ENCODE measurements around the gene HOXA5. TPM values are rescaled to one million over a fixed set of nuclear protein-coding genes. Genes with fewer than 3 reads are reported as not detected.

Gene HOXA5
- 19.1 TPM for polyA plus RNA-seq (ENCODE audit: insufficient read length)

DNA sequence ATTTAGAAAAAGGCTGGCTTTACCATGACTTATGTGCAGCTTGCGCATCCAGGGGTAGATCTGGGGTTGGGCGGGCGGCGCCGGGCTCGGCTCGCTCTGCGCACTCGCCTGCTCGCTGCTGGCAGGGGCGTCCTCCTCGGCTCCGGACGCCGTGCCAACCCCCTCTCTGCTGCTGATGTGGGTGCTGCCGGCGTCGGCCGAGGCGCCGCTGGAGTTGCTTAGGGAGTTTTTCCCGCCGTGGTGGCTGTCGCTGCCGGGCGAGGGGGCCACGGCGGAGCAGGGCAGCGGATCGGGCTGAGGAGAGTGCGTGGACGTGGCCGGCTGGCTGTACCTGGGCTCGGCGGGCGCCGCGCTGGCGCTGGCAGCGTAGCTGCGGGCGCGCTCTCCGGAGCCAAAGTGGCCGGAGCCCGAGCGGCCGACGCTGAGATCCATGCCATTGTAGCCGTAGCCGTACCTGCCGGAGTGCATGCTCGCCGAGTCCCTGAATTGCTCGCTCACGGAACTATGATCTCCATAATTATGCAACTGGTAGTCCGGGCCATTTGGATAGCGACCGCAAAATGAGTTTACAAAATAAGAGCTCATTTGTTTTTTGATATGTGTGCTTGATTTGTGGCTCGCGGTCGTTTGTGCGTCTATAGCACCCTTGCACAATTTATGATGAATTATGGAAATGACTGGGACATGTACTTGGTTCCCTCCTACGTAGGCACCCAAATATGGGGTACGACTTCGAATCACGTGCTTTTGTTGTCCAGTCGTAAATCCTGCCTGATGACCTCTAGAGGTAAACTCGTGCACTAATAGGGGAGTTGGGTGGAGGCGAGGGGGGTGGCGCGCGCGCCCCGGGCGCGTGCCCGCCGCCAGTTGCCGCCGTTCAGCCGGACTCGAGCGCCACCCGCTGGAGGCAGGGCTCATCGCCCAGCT lies at the start of gene HOXA5:
Gene HOXA5, minus strand, starts transcription at position 659 of the 927 bp plus-strand sequence. Its CDS starts 74 bp downstream, at position 585.
- DNase-seq (ENCODE audit: low read depth), result peak; percentile 88

DNA sequence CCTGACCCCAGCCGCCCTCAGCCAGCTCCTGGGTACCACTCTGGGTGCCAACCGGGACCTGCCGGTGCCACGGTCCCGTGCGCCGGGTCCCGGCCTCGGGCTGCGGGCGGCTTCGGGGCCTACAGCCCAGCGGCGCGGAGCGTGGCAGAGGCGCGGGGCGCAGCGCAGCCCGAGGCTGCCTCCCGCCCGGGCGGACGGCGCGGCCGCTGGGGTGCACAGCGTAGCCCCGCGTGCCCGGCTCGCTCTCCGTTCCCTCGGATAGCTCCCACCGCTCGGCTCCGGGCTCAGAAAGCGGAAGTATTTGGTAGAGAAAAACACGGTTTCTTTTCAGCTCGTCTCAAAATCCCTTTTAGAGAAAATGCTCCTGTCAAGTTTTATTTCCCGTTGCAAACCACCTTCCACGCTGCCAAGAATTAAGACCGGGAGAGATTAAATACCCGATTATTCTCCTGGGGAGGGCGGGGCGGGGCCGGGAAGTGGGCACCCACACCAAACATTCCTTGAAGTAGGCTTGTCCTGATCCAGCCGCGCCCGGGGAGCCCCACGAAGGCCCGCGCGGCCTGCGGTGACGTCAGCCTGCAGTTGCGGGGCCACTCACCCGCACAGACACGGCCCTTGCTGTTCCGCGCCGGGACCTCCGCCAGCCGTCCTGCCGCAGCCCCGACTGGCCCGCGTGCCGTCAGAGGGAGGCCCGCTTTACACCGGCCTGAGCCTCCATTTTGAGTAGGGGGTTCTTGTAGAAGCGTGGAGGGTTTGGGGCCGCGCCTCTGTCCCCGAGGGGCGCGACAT lies 49.3 kb upstream of the HOXA5 start:
- no peak for DNase-seq (ENCODE audit: low read depth)

DNA sequence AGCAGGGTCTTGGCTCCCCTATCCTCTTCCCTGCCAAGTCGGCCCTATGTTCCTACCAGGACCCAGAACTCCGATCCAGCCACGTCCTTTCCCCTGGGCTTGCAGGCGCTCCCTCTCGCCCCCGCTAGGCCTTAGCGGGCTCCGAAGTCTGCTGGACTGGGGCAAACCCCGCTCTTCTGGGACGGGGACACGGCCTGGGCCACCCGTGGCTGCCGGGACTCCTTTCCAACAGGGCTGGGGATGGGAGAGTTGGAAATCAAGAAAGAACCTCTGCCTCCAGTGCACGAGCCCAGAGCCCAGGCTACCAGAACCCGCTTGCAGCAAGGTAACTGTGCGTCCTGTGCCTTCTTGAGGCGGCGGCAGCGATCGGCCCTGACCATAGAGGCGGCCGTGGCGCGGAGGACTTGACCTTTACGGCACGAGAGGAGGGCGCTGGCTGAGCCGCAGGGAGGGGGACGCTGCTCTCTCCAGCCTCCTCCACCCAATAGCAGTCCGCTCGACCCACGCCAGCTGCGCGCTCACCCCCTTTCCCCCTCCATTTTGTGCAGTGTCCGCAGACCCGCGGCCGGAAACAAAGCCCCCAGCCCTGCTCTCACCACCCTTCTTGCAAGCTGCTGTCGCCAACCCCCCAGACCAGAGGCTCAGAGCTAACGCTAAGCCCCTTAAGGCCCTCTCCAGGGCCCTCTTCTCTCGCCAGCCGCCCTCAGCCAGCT lies 48.5 kb upstream of the HOXA5 start:
- no peak for DNase-seq (ENCODE audit: low read depth)

DNA sequence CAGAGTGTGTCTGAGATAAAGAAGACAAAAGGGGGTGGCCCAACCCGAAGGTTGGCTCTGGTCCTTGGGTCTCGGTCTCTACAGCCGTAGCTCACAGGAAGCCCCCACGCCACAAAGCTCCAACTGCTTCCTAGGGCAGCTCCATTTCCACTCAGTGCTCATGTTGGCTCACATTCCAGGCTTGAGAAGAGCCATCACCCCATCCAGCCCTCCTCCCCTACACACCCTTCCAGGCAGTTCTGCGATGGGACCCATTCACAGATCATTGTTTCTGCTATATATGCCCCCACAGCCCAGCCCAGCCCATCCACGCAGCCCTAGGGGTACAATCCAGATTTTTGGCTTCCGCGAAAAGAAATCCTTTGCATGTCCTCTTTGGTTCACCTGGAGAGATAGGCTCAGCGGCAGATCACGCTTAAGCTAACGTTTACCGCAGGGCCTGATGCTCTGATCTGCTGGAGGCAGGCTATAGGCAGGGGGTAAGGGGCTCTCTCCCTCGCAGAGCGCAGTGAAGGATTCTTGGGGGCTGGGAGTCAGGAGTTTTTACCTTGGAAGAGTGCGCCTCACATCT lies 47.8 kb upstream of the HOXA5 start:
- DNase-seq (ENCODE audit: low read depth), result no peak

DNA sequence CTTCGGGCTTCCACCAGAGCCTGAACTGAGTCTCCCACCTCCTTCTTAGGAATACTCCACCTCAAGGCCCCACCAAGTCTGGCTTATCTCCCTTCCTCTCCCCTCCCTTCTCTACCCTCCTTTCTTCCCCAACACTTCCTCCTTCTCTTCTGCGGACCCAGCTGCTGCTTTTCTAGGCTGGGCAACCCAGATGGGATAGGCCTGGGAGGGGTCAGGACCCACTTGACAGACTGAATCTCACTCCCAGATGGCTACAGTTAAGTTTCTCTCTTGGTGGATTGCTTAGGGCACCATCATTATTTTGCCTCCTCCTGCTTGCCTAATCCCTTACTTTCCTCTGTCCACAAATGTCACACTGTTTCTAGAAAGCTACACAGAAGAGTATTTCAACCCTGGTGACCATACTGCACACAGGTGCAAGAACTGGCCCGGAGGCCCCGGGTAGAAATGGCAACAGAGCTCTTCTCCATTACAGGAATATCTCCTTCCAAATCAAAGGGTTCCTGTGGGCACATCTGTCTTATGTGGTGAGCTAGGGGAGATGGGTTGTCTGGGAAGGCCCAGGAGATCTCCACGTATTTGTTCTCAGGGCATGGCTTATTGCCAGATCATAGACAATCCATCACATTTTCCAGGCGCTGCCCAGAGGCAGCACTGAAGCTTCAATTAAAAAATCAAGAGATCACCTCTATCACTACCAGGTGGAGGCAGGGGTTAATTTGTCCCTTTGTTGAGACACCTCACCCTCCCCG lies 46.7 kb upstream of the HOXA5 start:
- DNase-seq (ENCODE audit: low read depth), result no peak

DNA sequence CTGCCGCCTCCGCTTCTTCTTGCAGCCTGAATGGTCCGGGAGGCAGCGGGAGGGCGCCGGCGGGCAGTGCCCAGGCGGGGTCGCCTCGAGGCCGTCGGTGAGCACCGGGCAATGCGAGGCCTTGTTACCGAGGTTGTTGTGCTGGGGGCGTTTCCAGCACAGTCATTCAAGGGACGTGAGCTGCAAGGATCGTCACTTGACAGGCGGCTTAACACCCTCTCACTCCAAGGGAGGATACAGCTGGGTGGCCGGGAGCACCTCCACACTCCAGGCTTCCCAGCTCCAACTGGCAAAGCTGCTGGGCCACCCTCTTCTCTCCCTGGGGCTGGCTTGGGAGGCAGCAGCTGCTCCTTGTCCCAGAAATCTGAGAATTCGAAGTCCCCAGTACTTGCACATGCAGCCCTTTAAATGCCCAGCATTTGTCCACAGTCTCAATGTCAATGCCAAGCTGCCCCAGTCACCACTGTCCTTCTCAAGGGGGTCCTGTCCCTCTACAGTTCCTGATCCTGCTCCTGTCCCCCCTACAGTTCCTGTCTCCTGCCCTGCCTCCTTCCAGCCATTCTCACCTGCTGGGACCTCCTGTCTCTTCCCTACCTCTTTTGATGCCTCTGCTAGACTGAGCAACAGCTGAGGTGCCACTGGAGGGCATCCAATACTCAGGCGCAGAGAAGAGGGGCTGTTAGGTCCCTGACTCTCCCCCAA lies 46.0 kb upstream of the HOXA5 start:
- DNase-seq (ENCODE audit: low read depth), result no peak

DNA sequence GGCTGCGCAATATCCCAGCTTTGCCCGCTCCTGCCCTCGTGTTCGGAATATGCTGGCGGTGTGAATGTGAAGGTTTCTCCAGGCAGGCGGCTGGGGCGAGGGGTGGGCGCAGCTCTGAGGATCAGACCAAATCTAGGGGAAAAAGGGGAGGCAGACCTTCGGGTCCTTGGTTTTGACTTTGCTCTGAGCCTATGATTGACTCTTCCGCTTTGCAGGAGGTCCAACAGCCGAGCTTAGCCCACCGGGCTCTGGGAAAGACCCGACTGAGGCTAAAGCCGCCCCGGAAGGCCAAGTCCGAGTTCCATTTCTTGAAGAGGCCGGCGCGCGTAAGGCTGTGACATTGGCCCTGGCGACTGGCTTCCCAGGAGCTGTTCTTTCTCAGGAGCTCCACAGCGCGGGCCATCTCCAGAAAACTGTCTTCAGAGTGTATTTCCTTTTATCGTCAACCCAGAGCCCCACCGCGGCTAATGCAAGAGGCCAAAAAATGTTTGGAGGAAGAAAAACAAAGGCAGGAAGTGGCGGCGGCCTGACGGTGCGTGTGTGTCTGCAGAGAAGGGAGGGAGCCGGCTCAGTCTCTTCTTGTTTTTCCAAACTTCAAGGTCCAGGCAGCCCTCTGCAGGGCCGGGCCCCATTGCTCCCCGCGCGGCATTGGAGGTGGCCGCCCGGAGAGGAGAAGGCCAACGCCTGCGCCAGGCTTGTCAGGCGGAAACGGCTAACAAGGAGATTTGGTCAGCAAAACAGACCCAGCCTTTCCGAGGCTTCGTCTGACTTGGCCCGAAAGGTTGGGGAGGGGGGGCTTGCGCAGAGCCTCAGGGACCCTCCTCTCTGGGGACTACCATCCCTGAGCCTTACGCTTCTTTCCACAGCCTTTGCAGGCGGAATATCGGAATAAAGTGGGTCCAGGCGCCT lies 45.2 kb upstream of the HOXA5 start:
- DNase-seq (ENCODE audit: low read depth), result no peak

DNA sequence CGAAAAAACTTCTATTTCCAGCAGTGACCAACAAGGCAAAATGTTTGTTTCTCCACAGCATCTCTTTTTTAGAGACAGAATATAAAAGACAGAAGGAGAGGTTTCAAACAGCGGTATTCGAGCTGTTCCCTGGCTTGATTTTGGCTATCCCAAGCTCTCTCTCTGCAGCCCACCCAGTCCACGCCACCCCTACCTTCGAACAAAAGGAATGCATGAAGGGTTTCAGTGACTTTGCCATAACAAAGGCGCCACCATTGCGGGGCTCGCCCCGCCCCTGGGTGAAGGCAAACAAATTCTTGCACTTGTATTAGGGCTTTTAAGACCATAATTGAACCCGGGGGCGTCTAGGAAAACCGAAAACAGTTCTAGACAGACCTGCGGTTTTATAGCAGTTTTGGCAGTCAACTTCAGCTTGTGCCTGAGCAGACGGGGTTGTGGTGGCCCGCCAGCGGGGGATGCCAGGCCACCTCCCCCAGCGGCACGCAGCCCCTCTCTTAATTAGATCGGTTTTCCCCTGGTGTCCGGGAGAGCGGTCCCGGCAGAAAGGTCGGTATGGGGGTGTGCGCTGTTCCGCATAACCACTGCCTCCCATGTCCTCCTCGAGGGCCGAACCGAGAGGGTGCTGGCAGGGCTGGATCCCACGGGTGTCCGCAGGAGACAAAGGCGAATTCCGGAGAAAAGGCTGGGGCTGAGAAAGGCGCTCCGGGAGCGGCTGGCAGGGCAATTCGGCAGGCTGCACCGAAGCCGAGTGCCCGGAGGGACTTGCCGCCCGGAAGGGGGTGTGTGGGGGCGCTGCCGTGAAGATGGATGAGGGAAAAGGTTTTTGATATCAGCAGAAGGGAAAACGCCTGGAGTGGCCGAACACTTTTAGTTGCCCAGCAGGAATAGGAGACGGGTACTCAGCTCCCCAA lies 44.2 kb upstream of the HOXA5 start:
- no peak for DNase-seq (ENCODE audit: low read depth)

DNA sequence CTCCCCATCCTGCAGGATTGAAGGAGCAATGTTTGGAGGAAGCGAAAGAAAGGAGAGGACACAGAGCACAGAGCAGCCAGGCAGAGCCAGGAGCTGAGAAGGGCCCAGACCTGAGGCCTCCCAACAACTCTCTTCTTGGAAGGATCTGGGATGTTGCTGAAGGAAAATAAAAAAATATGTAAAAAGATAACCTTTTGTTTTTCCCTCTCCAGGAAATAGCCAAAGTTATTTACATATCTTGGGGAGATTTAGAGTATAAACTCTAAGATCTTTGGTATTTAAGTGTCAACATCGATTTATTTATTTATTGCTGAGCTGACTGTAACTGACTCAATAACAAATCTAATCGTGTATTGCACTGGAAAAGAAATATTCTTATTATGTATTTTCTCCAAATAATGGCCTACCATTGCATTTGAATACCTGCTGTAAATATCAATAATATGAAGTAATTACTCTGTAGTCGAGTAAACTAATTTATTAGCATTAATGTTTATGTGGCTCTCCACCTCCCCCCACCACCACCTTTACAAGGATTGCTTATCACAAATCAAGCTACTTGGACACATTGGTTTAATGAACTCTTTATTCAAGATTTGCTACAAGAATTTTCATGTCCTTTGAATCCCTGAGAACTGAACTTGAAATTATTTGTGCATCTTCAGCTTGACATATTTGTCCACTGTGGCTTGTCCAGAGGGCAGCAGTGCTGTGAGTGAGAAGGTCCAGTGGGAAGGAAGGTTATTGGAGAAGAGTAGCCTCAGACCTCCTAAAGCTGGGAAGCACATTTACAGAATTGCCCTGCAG lies 43.4 kb upstream of the HOXA5 start:
- DNase-seq (ENCODE audit: low read depth), result no peak

DNA sequence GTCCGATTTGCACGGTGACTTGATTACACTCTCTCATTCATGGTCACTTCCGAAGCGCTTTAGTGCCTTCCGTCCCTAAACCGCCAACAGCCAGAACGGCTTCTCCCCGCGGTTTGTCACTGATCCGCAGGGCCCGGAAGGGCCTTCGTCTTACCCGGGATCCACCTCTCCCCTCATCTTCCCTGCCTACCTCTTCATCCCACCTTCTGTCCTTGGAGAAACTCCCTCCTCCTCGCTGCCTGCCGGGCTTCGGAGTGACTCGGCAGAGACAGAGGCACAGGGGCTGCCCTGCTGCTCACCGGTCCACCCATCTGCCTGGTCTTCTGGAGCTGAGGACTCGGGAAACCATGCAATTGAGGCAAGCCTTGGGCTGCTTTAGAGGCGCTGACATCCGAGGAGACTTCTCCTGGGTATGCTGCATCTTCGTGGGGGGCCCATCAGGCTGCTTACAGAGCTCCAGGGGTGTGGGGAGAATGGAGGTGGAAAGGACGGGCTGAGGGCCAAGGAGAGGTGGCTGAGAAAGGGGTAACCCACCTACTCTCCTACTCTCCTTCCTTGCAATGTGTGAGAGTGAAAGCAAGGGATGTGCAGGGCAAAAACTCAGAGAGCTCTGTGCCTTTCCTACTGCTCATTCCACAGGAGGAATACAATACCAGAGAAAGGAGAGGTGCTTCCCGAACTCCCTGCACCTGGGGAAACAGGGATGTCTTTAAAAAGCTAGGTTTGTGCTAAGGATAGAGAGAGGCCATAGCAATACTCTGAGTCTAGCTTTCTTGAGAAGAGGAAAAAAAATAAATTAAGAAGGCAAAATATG lies 42.6 kb upstream of the HOXA5 start:
- DNase-seq (ENCODE audit: low read depth), result no peak

DNA sequence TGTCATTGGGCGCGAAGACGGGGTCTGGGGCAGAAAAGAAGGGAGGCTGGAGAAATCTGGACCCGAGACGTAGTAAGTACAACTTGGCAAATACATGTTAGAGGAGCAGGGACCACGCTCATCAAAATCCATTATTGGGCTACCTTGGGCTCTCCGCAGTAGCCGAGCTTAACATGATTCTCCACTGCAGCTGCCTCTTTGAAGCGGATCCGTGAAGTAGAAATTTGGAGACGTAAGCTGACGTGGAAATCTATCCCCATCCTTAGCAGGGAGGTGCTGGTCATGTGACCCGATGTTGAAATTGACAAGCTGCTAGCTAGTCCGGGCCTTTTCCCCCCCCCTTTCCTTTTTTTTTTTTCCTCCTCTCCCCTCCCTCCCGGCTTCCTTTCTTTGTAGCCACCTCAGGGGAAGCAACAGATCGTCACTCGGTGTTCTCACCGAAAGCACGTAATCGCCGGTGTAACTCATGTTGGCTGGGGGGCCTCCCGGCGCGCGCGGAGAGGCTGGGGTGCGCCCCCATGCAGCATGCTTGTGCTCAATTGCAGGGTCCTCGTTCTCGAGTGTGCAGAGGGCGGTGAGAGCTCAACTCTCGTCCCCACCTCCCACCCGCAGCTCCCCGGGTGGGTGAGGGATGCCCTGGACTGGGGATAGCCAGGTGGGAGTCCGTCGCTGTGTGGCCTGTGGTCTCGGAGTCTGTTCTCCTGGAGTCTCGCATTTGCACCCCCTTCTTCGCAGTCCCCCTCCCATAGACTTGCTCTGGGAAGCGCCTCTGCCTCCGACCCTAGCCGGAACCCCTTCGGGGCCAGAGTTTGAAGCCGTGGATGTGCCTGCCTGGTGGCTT lies 41.8 kb upstream of the HOXA5 start, which contains the start of gene HOXA11:
Gene HOXA11, minus strand, starts transcription at position 220 of the 841 bp plus-strand sequence. Its CDS starts 88 bp downstream, at position 132.
- no peak for DNase-seq (ENCODE audit: low read depth)

DNA sequence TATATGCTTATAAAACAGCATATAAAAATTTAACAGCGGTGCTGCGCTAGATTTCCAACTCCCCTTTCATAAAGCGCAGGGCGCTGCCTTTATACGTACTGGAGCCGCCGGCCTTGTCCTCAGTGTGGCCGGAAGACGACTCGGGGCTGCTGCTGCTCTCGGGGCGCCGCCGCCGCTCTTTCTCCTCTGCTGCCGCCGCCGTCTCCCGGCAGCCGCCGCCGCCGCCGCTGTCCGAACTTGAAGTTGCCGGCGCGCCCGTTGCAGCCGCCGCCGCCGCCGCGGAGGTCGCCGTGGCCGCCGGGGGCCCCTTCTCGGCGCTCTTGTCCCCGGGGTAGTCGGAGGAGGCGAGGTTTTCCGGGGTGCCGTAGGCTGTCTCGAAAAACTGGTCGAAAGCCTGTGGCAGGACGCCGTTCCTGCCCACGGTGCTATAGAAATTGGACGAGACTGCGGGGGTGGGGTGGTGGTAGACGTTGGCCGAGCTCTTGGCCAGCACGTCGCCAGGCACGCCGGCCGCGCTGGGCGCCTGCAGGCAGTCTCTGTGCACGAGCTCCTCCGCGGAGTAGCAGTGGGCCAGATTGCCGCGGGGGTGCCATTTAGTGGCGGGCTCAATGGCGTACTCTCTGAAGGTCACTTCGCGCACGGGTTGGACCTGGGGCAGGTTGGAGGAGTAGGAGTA lies 41.0 kb upstream of the HOXA5 start:
- no peak for DNase-seq (ENCODE audit: low read depth)

DNA sequence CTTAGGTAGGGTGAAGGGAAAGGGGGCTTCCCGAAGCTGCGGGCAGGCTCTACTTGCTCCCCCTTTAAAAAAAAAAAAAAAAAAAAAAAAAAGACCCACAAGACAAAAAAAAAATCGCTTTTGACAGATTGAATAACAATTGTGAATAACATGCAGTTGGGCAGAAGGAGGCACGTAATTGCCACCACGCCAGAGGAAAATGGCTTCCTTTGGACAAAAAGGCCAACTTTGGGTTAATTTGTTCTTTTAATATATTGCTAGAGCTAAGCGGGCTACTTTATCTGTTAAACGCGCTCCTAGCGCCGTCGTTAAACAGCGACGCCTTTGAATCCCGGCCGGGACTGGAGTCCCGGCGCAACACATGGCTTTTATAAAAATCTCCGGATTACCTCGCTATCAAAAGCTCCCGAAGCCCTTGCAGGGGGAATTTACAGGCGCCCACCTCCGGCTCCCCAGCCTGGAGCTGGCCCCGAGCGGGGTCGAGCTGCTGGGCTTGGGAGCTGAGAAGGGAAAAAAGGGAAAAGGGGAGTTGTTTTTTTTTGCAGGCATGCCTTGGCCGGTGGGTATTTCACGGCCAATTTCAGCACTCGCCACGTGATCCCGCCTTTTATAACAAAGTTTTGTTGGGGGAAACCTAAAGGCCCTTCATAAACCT lies 40.3 kb upstream of the HOXA5 start:
- no peak for DNase-seq (ENCODE audit: low read depth)
